ENCODE results near the gene EZR.

The EZR gene

GRCh38 chr6:158769771-158770432 is 49.3 kb downstream of the EZR start:
- peaks cover 95% of the 10 kb centered on the region for H3K36me3 ChIP-seq (ENCODE audit: control insufficient read depth, insufficient read depth, low read length)
- DNase-seq, result no peak
- peaks cover 33% of the 10 kb centered on the region for H3K4me1 ChIP-seq (ENCODE audit: control insufficient read depth, insufficient read depth, low read length, poor library complexity, severe bottlenecking)
- H3K27ac ChIP-seq (ENCODE audit: insufficient read depth, low read length, poor library complexity, severe bottlenecking), result no peak overlapping the region
- no peak overlapping the region for H3K4me3 ChIP-seq (ENCODE audit: insufficient read depth, low read depth, low read length, poor library complexity, severe bottlenecking)
- H3K9me3 ChIP-seq (ENCODE audit: control insufficient read depth, low read length), result no peaks in the 10 kb centered on the region
- H3K27me3 ChIP-seq (replicated peaks; ENCODE audit: control insufficient read depth, insufficient read depth, low read length, poor library complexity, severe bottlenecking), result no peaks in the 10 kb centered on the region

DNA sequence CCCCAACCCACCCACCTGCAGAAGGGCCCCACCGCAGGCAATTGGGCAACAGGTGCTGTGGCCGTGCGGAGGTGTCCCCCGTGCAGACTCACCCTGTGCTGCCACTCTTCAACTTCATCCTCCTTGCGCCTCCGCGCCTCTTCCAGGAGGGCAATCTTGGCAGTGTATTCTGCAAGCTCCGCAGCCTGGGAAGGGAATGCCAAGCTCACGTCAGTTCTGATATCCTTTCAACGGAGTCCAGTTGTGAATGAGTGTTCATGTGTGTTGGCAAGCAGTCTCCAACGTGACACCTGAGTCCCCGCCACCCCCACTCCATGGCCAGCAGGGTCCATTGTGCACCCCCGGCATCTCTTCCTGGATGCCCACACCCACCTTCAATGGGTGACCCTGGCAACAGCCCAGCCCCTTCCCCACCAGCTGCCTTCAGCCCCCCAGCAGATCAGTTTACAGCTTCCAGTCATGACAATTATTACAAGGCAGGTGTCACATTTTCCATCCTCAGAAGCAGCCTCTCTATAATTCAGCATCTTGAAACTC is 49.9 kb downstream of the EZR start:
- H3K4me1 ChIP-seq (ENCODE audit: control insufficient read depth, insufficient read depth, low read length, poor library complexity, severe bottlenecking), result peaks cover 33% of the 10 kb centered on the region
- no peak for DNase-seq
- peaks cover 95% of the 10 kb centered on the region for H3K36me3 ChIP-seq (ENCODE audit: control insufficient read depth, insufficient read depth, low read length)
- H3K27me3 ChIP-seq (replicated peaks; ENCODE audit: control insufficient read depth, insufficient read depth, low read length, poor library complexity, severe bottlenecking), result no peaks in the 10 kb centered on the region
- H3K9me3 ChIP-seq (ENCODE audit: control insufficient read depth, low read length), result no peaks in the 10 kb centered on the region
- no peak overlapping the region for H3K4me3 ChIP-seq (ENCODE audit: insufficient read depth, low read depth, low read length, poor library complexity, severe bottlenecking)
- no peak overlapping the region for H3K27ac ChIP-seq (ENCODE audit: insufficient read depth, low read length, poor library complexity, severe bottlenecking)

DNA sequence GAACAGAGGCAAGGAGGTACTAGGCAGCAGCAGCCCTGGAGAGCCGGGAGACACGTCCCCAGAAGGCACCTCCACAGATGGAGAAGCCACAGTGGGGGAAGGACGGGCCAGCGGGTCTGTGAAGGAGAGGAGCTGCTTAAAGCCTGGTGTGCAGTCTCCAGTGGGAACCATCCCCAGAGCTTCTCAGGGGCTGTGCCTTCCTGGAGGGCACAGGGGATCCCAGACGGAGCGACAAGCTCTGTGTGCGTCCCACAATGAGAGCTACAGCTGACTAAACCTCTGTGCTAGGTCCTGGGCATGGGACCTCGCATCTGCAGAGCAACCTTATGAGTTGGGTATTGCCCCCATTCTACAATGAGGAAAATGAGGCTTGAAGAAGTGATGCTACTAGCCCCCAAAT is 50.7 kb downstream of the EZR start:
- DNase-seq, result no peak

DNA sequence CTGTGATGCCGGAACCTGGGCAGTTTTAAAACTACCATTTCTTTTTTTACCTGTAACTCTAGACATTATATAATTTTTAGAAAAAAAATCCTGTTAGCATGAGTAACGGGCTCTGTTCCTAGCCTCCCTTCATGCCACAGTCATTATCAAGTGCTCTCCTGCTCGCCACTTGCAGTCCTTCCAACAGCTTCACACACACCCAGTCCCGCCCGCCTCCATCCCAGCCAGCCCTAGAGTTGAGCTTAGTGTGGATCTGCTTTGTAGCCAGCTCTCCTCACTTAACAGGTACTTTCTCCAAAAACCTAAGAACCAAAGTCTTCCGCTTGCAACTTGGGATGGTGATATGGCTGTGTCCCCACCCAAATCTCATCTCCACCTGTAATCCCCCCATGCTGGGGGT is 51.5 kb downstream of the EZR start:
- no peak overlapping the region for H3K4me3 ChIP-seq (ENCODE audit: insufficient read depth, low read depth, low read length, poor library complexity, severe bottlenecking)
- peaks cover 85% of the 10 kb centered on the region for H3K36me3 ChIP-seq (ENCODE audit: control insufficient read depth, insufficient read depth, low read length)
- H3K9me3 ChIP-seq (ENCODE audit: control insufficient read depth, low read length), result no peaks in the 10 kb centered on the region
- DNase-seq, result no peak
- no peak overlapping the region for H3K27ac ChIP-seq (ENCODE audit: insufficient read depth, low read length, poor library complexity, severe bottlenecking)
- peaks cover 21% of the 10 kb centered on the region for H3K4me1 ChIP-seq (ENCODE audit: control insufficient read depth, insufficient read depth, low read length, poor library complexity, severe bottlenecking)
- no peaks in the 10 kb centered on the region for H3K27me3 ChIP-seq (replicated peaks; ENCODE audit: control insufficient read depth, insufficient read depth, low read length, poor library complexity, severe bottlenecking)

More for the DNA sequence above, 50.7 kb downstream of the EZR start:
- Histone ChIP-seq H3K36me3 (ENCODE audit: control insufficient read depth, insufficient read depth, low read length) (peaks cover 91% of the 10 kb centered on the region), H3K4me3 (ENCODE audit: insufficient read depth, low read depth, low read length, poor library complexity, severe bottlenecking) (no peak overlapping the region), H3K27me3 (replicated peaks; ENCODE audit: control insufficient read depth, insufficient read depth, low read length, poor library complexity, severe bottlenecking) (no peaks in the 10 kb centered on the region), H3K27ac (ENCODE audit: insufficient read depth, low read length, poor library complexity, severe bottlenecking) (no peak overlapping the region), H3K9me3 (ENCODE audit: control insufficient read depth, low read length) (no peaks in the 10 kb centered on the region), H3K4me1 (ENCODE audit: control insufficient read depth, insufficient read depth, low read length, poor library complexity, severe bottlenecking) (peaks cover 28% of the 10 kb centered on the region)

- Histone ChIP-seq H3K4me3 (ENCODE audit: insufficient read depth, low read depth, low read length, poor library complexity, severe bottlenecking) (no peak overlapping the region), H3K36me3 (ENCODE audit: control insufficient read depth, insufficient read depth, low read length) (peaks cover 79% of the 10 kb centered on the region), H3K4me1 (ENCODE audit: control insufficient read depth, insufficient read depth, low read length, poor library complexity, severe bottlenecking) (peaks cover 12% of the 10 kb centered on the region), H3K27me3 (replicated peaks; ENCODE audit: control insufficient read depth, insufficient read depth, low read length, poor library complexity, severe bottlenecking) (no peaks in the 10 kb centered on the region), H3K27ac (ENCODE audit: insufficient read depth, low read length, poor library complexity, severe bottlenecking) (no peak overlapping the region), H3K9me3 (ENCODE audit: control insufficient read depth, low read length) (no peaks in the 10 kb centered on the region)
- DNase-seq, result no peak
Measured at GRCh38 chr6:158766621-158767455, 52.3 kb downstream of the EZR start.

DNA sequence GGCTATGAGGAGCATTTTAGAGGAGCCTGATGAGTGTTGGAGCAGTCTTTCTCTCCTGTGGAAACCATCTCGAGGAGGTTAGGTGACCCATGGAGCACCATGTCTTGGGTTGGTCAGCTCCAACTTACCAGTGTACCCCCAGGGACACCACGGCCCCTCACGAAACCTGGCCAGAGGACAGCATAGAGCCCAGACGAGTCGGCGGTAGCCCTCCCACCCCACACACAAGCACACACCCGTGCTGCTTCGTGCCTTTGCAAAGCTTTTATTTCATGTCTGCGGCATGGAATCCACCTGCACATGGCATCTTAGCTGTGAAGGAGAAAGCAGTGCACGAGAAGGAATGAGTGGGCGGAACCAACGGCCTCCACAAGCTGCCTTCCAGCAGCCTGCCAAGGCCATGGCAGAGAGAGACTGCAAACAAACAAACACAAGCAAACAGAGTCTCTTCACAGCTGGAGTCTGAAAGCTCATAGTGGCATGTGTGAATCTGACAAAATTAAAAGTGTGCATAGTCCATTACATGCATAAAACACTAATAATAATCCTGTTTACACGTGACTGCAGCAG is 53.6 kb downstream of the EZR start:
- H3K27me3 ChIP-seq (replicated peaks; ENCODE audit: control insufficient read depth, insufficient read depth, low read length, poor library complexity, severe bottlenecking), result no peaks in the 10 kb centered on the region
- H3K4me1 ChIP-seq (ENCODE audit: control insufficient read depth, insufficient read depth, low read length, poor library complexity, severe bottlenecking), result peaks cover 1% of the 10 kb centered on the region
- no peak overlapping the region for H3K27ac ChIP-seq (ENCODE audit: insufficient read depth, low read length, poor library complexity, severe bottlenecking)
- no peaks in the 10 kb centered on the region for H3K9me3 ChIP-seq (ENCODE audit: control insufficient read depth, low read length)
- no peak for DNase-seq
- no peak overlapping the region for H3K4me3 ChIP-seq (ENCODE audit: insufficient read depth, low read depth, low read length, poor library complexity, severe bottlenecking)
- H3K36me3 ChIP-seq (ENCODE audit: control insufficient read depth, insufficient read depth, low read length), result peaks cover 68% of the 10 kb centered on the region

DNA sequence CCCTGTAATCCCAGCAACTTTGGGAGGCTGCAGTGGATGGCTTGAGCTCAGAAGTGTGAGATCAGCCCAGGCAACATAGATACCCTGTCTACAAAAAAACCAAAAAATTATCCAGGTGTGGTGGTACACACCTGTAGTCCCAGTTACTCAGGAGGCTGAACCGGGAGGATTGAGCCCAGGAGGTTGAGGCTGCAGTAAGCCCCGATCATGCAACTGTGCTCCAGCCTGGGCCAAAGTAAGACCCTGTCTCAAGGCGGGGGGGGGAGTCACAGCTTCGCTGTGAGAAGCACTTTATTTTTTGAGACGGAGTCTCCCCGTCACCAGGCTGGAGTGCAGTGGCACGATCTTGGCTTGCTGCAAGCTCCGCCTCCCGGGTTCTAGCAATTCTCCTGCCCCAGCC is 54.2 kb downstream of the EZR start:
- no peak for DNase-seq
- Histone ChIP-seq H3K27me3 (replicated peaks; ENCODE audit: control insufficient read depth, insufficient read depth, low read length, poor library complexity, severe bottlenecking) (no peaks in the 10 kb centered on the region), H3K4me3 (ENCODE audit: insufficient read depth, low read depth, low read length, poor library complexity, severe bottlenecking) (no peak overlapping the region), H3K9me3 (ENCODE audit: control insufficient read depth, low read length) (no peaks in the 10 kb centered on the region), H3K4me1 (ENCODE audit: control insufficient read depth, insufficient read depth, low read length, poor library complexity, severe bottlenecking) (no peaks in the 10 kb centered on the region), H3K36me3 (ENCODE audit: control insufficient read depth, insufficient read depth, low read length) (peaks cover 61% of the 10 kb centered on the region), H3K27ac (ENCODE audit: insufficient read depth, low read length, poor library complexity, severe bottlenecking) (no peak overlapping the region)

GRCh38 chr6:158764183-158764849 is 54.9 kb downstream of the EZR start:
- DNase-seq, result no peak
- Histone ChIP-seq H3K9me3 (ENCODE audit: control insufficient read depth, low read length) (no peaks in the 10 kb centered on the region), H3K36me3 (ENCODE audit: control insufficient read depth, insufficient read depth, low read length) (peaks cover 55% of the 10 kb centered on the region), H3K4me3 (ENCODE audit: insufficient read depth, low read depth, low read length, poor library complexity, severe bottlenecking) (no peak overlapping the region), H3K27ac (ENCODE audit: insufficient read depth, low read length, poor library complexity, severe bottlenecking) (no peak overlapping the region), H3K27me3 (replicated peaks; ENCODE audit: control insufficient read depth, insufficient read depth, low read length, poor library complexity, severe bottlenecking) (no peaks in the 10 kb centered on the region), H3K4me1 (ENCODE audit: control insufficient read depth, insufficient read depth, low read length, poor library complexity, severe bottlenecking) (no peaks in the 10 kb centered on the region)

- Histone ChIP-seq H3K4me3 (ENCODE audit: insufficient read depth, low read depth, low read length, poor library complexity, severe bottlenecking) (no peak overlapping the region), H3K27me3 (replicated peaks; ENCODE audit: control insufficient read depth, insufficient read depth, low read length, poor library complexity, severe bottlenecking) (no peaks in the 10 kb centered on the region), H3K36me3 (ENCODE audit: control insufficient read depth, insufficient read depth, low read length) (peaks cover 48% of the 10 kb centered on the region), H3K27ac (ENCODE audit: insufficient read depth, low read length, poor library complexity, severe bottlenecking) (no peak overlapping the region), H3K4me1 (ENCODE audit: control insufficient read depth, insufficient read depth, low read length, poor library complexity, severe bottlenecking) (no peaks in the 10 kb centered on the region), H3K9me3 (ENCODE audit: control insufficient read depth, low read length) (no peaks in the 10 kb centered on the region)
- DNase-seq, result no peak
Measured at GRCh38 chr6:158763434-158764182, 55.6 kb downstream of the EZR start.
